Measurements from ENCODE around the gene PDE3A.

Gene PDE3A

DNA sequence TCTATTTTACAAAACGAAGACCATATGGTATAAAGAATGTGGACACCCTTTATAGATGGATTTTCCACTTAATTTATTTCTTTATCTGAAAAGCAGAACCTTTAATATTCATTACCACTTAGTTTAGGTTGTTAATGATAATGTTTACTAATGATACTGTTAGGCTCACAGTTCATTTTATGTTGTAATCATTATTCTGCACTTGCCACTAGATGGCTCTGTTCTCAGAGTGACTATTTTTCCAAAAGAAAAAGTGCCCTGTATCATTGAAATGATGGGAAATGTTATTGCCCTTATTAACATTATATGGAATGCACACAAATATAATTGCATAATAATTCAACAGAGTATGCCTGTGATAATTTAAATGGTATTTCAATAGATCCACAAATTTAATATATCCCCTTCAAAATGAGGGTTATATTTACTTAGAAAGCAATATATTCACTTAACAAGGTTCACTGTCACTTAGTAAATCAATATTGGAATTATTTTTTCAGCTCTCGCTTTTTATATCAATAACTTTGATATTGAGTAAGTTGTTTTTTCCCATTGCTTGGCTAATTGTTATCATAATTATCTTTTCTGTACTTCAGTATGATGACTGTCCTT lies 95.7 kb downstream of the PDE3A start:
- DNase-seq, result no peak

DNA sequence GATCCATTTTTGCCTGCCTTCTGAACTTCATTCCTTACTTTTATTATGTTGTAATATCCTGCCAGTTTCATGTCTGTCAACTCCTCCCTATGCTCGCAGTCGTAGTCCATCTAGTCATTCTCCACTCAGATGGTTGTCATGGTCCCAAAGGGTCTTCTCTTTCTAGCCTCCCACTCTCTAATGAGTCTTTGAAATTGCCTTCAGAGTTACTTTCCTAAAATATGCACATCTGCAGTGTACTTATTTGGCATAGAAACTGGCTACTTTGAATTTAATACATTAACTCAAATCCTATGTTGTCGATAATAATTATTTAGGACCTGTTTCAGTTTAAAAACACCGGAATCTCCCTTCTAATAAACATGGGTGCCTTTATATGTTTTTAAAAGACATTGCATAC lies 101.0 kb downstream of the PDE3A start:
- DNase-seq, result no peak

DNA sequence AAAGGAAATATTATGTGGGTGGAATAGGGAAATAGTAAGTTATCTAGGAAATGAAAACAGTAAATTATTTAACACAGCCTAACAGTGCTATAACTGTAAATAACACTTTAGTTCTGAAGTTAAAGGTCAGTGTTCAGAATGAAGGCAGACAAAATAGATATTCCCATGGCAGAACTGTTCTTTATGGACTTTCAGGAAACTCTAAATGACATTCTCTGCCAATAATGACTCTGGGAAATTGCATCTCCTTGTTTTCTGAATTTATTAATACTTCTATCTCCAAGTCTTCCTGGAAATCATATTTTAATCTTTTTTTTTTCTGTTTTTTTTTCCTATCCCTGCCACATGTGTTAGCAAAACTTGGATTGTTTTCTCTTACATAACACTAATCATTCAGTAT lies 101.4 kb downstream of the PDE3A start:
- DNase-seq, result no peak

DNA sequence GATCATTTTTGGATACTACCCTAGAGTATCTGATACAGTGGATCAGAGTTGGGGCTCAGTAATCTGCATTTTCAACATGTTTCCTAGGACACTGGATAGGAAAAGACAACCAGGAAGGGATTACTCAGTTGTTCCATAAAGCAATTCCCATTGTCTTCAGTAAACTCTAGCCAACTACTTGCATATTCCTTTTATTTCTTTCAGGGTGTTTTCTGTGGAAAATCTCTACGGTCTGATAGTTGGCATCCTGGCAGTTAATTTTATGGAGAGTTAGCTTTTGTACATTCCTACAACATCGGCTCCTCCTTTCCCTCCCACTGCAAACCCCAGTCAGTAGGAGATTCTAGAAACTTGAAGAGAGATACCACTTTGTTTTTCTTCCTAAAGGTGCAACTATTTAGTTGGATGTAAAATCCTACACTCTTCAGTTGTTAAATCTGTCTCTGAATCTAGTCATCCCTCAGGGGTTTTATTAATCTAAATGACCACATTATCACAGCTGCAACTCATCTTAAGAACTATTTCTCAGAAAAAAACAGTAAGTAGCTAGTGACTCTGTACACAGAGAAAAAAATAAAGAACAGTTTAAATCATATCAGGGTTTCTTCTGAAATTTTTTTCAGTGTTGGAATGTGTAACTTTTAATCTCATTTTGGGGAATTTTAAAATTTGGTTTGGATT lies 103.9 kb downstream of the PDE3A start:
- no peak for DNase-seq

DNA sequence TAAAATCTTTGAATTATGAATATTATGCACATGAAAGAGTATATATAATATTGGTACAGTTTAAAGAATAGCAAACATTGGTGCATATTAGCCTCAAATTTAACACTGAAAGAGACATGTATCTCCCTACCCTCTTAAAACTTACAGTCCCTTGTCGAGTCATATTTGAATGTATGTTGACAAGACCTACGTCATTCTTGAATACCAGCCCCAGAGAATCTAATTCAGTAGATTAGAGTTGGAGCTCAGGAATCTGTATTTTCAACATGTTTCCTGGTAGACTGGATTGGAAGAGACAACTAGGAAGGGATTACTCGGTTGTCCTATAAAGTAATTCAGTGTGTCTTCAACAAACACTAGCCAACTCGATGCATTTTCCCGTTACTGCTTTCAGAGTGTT lies 104.8 kb downstream of the PDE3A start:
- no peak for DNase-seq

DNA sequence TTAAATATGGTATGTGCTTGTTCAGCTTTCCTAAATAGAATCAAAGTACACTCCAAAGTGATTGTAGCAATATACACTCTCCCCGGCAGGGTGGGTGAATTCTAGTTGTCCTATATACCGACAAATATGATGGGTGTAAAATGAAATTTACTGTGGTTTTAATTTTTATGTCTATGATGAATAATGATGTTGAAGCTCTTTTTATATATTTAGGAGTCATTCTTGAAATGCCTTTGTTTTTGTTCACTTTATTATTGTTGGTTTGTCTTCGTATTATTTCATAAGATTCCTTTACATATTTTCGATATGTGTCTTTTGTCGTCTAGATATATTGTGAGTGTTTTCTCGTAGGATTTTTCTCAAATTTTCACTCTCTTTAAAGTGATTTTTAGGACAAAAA lies 105.7 kb downstream of the PDE3A start:
- no peak for DNase-seq

DNA sequence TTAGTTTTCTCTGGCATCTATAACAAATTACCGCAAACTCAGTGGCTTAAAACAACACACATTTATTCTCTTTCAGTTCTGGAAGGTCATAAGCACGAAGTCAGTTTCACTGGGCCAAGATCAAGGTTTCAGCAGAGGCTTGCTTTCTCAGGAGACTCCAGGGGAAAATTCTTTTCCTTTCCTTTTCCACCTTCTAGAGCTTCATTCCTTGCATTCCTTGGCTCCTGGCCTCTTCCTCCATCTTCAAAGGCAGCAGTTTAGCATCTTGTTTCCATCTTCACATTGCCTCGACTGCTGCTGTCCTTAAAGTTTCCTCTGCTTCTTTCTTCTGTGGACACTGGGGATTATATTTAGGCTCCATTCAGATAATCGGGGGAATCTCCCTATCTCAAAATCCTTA lies 106.1 kb downstream of the PDE3A start:
- no peak for DNase-seq

DNA sequence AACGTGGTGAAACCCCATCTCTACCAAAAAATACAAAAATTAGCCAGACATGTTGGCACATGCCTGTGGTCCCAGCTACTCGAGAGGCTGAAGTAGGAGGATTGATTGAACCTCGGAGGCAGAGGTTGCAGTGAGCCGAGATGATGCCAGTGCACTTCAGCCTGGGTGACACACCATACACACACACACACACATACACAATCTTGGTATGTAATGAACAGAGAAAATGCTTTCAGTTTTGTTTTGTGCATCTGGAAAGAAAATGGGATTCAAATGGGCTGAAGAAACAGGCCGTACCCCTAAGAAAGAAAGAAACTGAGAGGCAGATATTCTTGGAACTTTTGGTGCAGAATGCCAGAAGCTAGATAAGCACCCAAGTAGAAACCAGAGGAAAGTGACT lies 107.2 kb downstream of the PDE3A start:
- no peak for DNase-seq

DNA sequence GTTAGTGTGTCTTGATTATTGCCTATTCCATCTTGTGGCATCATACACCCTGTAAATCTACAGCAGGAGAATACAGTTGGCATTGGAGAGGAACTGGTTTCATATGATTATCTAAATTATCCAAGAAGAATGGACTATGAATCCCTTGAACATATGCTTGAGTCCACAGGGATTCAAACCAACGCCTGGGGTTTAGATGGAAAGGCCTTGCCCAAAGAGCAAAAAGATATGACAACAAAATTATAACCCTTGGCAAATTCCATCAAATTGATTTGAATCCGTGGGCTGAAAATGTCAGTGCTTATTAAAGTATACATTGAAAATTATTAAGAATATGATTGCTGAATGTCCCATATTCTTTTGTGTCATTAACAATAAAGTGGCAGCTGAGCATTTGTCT lies 108.2 kb downstream of the PDE3A start:
- DNase-seq, result no peak

DNA sequence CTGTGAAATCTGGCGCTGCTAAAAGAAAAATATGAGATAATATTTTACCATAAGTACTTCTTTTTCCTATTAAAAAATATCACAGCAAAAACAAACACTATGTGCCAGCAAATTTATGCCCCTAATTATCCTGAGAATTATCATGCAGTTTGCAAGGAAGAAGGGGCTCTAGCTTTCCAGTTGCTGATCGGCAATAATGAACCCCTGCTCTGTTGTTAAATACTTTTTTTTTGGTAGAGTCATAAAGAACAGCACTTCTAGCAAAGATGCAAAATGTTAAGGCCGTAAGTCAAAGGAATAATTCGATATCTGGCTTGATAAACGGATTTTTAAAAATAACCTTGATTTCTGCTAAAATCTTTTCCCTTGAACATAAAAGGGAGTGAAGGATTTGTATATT lies 108.9 kb downstream of the PDE3A start:
- DNase-seq, result no peak

DNA sequence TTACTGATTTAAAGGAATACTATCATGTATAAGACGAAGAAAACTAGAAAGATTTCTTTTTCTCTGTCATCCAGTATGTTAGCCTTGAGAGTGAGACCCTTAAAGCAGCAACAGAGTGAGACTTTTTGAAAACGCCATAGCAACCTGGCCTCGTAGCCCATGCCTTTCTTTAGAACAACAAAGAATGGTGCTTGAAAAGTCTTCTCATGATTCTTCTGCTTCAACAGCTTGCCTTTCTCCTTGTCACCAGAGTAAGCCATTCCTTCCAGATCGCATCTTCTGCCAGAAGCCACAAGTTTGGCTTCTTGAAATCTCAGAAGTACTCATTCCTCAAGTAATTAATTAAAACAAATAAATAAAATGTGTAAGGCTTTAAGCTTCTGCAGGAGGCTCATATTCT lies 109.3 kb downstream of the PDE3A start:
- DNase-seq, result no peak

DNA sequence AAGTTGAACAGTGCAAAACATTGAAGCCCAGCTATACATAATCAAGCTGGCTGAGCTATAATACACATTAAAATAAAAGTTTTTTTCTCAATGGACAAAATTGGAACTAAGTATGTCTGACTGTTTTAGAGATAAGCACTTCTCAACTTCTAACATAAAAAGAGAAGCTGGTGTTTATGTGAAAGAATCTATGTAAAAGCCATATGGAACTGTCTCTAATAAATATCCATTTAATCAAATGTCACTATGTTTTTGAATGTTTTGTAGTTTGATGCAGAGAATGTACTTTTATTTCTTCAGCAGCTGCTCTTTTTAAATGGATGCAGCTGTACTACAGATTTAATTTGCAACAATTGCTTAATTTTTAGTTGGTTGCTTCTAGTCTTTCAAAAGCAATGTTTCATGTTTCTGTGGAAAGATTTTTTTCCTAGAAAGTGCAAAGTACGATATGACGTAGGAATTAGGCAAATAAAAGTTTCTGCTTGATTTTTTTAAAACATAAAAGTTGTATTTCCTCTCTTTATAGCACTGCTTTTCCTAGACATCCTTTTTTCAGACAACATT lies 114.2 kb downstream of the PDE3A start:
- no peak for DNase-seq

DNA sequence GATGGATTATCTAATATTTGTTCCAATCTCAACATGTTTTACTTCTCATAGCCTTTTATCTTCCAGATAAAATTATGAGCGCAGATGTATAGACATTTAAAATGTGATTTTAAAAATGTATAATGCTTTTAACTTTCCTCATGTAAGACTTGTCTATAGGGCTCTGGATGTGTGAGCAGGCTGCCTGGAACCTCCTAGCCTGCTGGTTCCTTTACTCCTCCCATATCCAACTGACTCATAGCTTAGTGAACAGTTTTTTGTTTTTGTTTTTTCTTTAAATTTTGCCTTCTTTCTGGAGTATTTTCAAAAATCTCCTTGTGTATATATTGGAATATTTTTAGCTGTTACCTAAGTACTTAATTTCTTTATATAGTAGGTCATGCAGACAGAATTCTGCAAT lies 115.4 kb downstream of the PDE3A start:
- no peak for DNase-seq

DNA sequence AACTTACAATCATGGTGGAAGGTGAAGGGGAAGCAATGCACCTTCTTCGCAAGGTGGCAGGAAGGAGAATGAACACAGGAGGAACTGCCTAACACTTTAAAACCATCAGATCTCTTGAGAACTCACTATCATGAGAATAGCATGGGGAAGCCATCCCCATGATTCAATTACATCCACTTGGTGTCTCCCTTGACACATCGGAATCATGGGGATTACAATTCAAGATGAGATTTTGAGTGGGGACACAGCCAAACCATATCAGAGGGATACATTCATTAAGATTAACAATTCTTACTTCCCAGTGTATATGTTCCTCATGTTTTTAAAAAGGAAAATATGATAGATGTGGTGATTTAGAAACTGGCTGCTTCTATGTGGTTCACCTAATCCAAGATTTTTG lies 117.9 kb downstream of the PDE3A start:
- DNase-seq, result no peak

DNA sequence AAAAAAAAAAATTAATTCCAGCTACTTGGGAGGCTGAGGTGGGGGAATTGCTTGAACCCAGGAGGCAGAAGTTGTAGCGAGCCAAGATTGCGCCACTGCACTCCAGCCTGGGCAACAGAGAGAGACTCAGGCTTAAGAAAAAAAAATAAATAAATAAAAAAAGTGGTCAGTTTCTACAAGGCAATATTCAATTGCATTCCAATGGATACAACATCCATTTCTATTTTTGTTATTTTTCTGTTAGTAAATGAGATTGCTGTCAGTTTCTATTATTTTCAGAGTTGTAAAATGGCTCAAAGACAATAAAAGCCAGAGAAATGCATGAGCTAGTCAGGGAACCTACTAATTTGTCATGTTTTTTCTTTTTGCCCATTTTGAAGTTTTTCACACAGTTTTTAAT lies 119.2 kb downstream of the PDE3A start:
- no peak for DNase-seq

DNA sequence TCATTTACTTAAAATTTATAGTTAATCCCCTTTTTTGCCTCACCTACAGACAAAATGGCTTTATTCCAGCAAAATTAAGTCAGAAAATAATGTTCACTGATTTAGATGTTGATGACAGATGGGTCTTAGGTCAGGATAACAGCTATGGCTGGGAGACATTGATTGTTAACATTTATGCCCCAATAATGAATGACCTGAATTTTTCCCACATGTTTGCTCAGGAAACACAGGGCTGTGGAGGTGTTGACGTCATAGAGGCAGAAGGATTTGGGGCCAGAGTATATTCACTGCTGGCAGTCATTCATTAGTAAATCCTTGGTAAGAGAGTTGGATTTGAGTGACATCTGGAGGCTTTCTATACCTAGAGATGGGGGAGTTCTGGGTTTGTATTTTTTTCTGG lies 121.3 kb downstream of the PDE3A start:
- no peak for DNase-seq

DNA sequence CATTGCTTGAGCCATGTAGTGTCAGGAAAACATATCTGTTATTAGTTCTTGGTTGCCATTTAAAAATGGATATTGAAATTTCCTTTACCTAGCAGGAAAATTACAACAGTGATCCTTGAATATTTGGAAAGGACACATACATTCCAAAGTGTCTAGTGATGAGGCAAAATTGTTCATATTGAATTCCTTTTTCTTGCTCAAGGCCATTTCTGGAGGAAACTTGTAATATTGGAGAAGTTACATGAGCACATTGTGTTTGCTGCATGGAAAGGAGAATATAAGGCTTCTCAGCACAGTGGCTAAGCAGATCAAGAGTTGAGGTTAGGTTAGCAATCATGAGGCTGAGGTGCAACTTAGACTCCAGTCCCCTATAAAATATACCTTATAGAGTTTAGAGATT lies 121.9 kb downstream of the PDE3A start:
- no peak for DNase-seq

DNA sequence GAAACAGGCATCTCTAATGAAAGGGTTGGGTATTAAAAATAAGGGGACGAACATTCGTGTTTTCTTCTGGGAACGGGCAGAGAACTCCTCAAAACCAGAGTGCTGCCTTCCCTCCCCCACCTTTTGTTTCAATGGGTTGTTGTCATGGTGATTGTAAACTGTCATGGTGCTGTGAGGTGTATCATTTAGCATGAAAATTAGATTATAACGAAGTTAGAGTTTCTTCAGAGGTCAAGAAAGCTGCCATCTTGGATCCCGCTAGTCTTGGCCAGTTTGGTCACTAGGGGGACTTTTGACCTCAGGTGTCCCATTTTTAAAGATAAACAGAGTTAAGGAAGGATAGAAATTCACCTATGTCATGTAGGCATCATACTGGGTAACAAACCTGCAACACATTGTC lies 123.0 kb downstream of the PDE3A start:
- no peak for DNase-seq

DNA sequence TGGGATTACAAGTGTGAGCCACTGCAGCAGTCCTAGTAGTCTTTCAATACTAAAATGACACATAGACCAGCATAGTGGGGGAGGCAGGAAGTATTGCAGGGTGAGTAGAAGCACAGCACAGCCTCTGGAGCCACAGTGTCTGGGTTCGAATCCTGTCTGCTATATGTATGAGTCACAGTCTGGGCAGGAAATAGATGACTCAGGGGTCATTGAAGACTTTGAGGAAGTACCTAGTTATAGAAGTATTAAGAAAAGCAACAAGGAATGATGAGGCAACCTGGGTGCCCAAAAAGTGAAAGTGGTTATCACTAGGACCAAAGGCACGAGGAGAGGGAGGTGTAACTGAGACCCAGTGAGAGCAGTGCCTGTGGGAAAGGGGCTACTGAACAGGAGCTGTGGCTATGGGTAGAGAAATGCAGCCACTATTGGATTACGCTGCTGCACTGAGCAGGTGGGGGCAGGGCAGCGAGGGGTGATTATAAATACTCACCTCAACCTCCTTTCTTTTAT lies 124.0 kb downstream of the PDE3A start:
- DNase-seq, result no peak

DNA sequence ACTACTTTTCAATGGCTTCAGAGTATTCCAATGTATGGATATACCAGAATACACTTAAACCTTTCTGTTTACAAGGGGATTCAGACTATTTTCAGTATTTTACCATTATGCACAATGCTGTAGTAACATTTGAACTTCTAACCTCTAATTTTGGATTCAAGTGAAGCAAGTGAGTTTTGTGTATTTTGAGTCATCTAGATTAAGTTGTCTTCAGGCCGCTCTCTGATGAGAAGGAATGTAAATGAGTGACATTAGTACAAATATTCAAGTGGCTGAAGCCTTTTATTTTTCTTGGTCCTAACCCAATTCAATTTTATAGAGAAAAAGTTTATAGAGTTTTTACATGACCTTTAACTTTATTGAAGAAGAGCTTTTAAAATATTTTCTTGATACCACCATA lies 125.6 kb downstream of the PDE3A start:
- DNase-seq, result no peak

DNA sequence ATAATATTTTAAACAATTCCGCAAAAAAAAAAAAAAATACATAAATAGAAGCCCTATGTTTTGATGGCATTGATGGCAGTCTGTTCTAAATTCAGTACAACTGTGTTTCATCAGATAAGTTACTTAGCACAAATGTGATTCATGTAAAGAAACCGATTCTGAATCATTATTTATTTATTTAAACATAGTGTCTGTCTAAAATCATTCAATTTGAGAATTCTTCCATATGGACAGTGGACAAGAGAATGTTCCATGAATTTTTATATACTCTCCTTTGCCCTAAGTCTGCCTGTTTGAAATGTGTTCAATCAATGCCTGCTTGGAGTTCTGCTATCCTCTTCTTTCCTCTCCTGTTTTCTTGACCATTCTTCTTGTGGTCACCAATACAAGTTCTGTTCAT lies 126.5 kb downstream of the PDE3A start:
- DNase-seq, result no peak

DNA sequence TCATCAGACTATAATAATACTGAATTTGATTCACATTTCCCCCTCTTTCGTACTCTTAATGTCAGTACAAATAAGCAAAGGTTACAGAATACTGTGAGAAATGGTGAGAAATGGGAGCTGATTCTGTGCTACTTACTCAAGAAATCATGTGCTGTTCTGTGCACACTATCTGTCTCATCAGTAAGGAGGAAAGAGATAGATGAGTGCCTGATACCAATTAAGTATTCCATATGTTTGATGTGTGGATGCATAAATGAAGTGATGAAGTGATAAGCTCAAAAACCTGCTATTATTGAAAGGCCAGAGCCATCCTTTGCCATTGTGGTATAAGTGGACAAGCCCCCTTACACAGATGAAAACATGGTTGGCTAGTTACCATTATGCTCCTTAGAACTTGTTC lies 127.7 kb downstream of the PDE3A start:
- DNase-seq, result no peak

DNA sequence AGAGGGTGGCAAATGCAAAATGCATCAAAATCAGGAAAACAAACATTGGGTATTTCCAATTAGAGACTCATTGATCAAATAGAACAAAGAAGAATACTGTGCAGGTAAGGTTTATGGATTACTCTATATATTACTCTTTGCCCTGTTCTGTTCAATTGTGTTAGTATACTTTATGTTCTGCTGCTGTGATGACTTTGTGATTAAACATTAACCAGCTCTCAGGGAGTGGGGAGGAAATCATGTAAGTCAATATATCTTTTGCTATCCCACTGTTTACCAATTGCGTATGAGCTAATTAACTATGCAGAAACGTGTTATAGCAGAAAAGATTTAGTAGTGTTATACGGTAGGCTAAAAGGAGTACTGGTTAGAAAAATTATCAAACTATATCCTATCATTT lies 129.4 kb downstream of the PDE3A start:
- no peak for DNase-seq

DNA sequence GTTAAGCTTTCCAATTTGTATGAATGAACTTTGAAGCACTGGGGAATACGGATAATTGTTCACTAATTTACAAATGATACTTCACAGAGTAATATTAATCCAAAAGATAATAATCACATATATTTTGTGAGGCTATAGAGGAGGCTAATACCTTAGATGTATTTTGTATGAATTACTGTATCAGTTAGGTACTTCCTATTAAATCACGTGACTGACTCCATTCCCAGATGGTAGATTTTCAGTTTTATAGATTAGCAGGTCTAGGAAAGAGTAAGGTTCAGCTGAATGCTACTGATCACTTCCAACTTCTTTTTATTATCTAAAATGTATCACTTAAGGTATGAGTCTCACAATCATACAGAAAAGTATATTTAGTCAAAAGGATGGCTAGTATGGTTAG lies 133.6 kb downstream of the PDE3A start:
- DNase-seq, result no peak

DNA sequence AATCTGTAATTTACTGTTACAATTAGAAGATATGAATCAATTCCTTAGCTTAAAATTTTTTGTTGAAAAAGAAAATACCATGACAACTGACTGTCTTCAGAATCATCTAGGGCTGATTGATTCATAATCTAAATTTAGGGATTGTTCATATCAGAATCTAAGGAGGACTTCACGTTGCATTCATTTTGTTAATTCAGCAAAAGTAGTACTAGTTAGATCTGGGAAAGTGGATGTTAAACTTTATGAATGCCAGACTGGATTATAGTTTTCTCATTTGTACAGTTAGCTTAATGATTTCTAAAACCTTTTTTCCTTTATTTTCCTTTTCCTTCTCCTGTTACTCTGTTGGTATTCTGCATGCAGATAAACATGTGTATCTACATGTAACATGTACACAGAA lies 135.5 kb downstream of the PDE3A start:
- DNase-seq, result no peak

Measured in right hindlimb (tissue), 1 donor.